WTC11 (cell line): ENCODE measurements around the gene NDUFA3. TPM values are rescaled to one million over a fixed set of nuclear protein-coding genes. Genes with fewer than 3 reads are reported as not detected.

Experiments used
- ATAC-seq: fragments of 200-7000 bp; cut with Tn5 transposase; 2 replicates; pipeline ENCODE4 v1.10.0; 2021; ENCODE audit warnings: mild to moderate bottlenecking, moderate library complexity
- CTCF ChIA-PET: fragments of 300-600 bp; sonication (Branson Sonifier 250); formaldehyde crosslinking; loops from one replicate; lab custom pipeline; 2021; ENCODE audit warnings: antibody characterized with exemption; lab: Charles Lee
- POLR2A ChIA-PET: fragments of 350-600 bp; sonication (Branson Sonifier 250); formaldehyde crosslinking; loops from one replicate; lab custom pipeline; 2021; ENCODE audit warnings: antibody characterized with exemption; lab: Charles Lee
- DNase-seq: peaks from one replicate; pipeline ENCODE4 v3.0.0; 2021; ENCODE audit warnings: low spot score
- H3K27ac Mint-ChIP-seq: 2 replicates; pipeline ENCODE4 v1.8.0; 2021; ENCODE audit warnings: mixed read lengths
- H3K27me3 Mint-ChIP-seq: 2 replicates; pipeline ENCODE4 v1.8.0; 2021; ENCODE audit warnings: low read depth, mild to moderate bottlenecking, moderate library complexity, mixed read lengths
- H3K36me3 Mint-ChIP-seq: 2 replicates; pipeline ENCODE4 v1.8.0; 2021; ENCODE audit warnings: mixed read lengths
- H3K4me1 Mint-ChIP-seq: 2 replicates; pipeline ENCODE4 v1.8.0; 2022; ENCODE audit warnings: mixed read lengths
- H3K4me3 Mint-ChIP-seq: 2 replicates; pipeline ENCODE4 v1.8.0; 2021; ENCODE audit warnings: mild to moderate bottlenecking, moderate library complexity, mixed read lengths
- H3K9me3 Mint-ChIP-seq: 2 replicates; pipeline ENCODE4 v1.8.0; 2021; ENCODE audit warnings: mixed read lengths
- E2F4 ChIP-seq: sonication (generic); formaldehyde crosslinking; IDR thresholded peaks from 2 replicates; pipeline ENCODE4 v1.8.1; 2022; ENCODE audit warnings: low read depth, mild to moderate bottlenecking, moderate library complexity, missing genetic modification reagents, borderline replicate concordance
- ESRRA ChIP-seq: sonication (generic); formaldehyde crosslinking; IDR thresholded peaks from 2 replicates; pipeline ENCODE4 v1.8.1; 2022; ENCODE audit warnings: mild to moderate bottlenecking, missing genetic modification reagents, borderline replicate concordance
- FOXP1 ChIP-seq: sonication (generic); formaldehyde crosslinking; IDR thresholded peaks from 2 replicates; pipeline ENCODE4 v1.8.0; 2022; ENCODE audit warnings: missing genetic modification reagents, mild to moderate bottlenecking, moderate library complexity, borderline replicate concordance
- GABPB1 ChIP-seq: sonication (generic); formaldehyde crosslinking; IDR thresholded peaks from 2 replicates; pipeline ENCODE4 v1.8.1; 2023; ENCODE audit warnings: mild to moderate bottlenecking, missing genetic modification reagents
- GRHL2 ChIP-seq: fragments of 250-450 bp; sonication (Bioruptor Pico); IDR thresholded peaks from 2 replicates; pipeline ENCODE4 v1.8.0; 2022; ENCODE audit warnings: mild to moderate bottlenecking, moderate library complexity; ENCODE audit not compliant: insufficient replicate concordance, severe bottlenecking
- MLX ChIP-seq: sonication (generic); formaldehyde crosslinking; IDR thresholded peaks from 2 replicates; pipeline ENCODE4 v1.8.1; 2023; ENCODE audit warnings: mild to moderate bottlenecking, missing genetic modification reagents, moderate library complexity
- MYBL2 ChIP-seq: sonication (generic); formaldehyde crosslinking; IDR thresholded peaks from 2 replicates; pipeline ENCODE4 v1.8.1; 2023; ENCODE audit warnings: mild to moderate bottlenecking, moderate library complexity, missing genetic modification reagents
- ZMAT4 ChIP-seq: fragments of 250-450 bp; sonication (Bioruptor Pico); IDR thresholded peaks from 2 replicates; pipeline ENCODE4 v1.9.0; 2021; ENCODE audit warnings: mild to moderate bottlenecking
- ZNF121 ChIP-seq: sonication (generic); formaldehyde crosslinking; IDR thresholded peaks from 2 replicates; pipeline ENCODE4 v1.8.0; 2023; ENCODE audit warnings: missing genetic modification reagents
- total RNA-seq: library from RNA; stranded (reverse); gene quantifications from 3 replicates; pipeline ENCODE4 v1.2.3, GENCODE V29; 2021
- TF ChIP-seq, protein P1 (sequence below): sonication (generic); formaldehyde crosslinking; IDR thresholded peaks from 2 replicates; pipeline ENCODE4 v1.8.0; 2023; ENCODE audit warnings: mild to moderate bottlenecking, missing genetic modification reagents
- TF ChIP-seq, protein P2 (sequence below): sonication (generic); formaldehyde crosslinking; IDR thresholded peaks from 2 replicates; pipeline ENCODE4 v1.8.1; 2022; ENCODE audit warnings: mild to moderate bottlenecking, missing genetic modification reagents, moderate library complexity, borderline replicate concordance
- TF ChIP-seq, protein P3 (sequence below): fragments of 250-450 bp; sonication (Bioruptor Pico); IDR thresholded peaks from 2 replicates; pipeline ENCODE4 v1.9.0; 2021; ENCODE audit warnings: moderate library complexity, mild to moderate bottlenecking, inconsistent platforms, borderline replicate concordance
- TF ChIP-seq, protein P4 (sequence below): sonication (generic); formaldehyde crosslinking; IDR thresholded peaks from 2 replicates; pipeline ENCODE4 v1.8.1; 2023; ENCODE audit warnings: mild to moderate bottlenecking, missing genetic modification reagents

Gene NDUFA3
- total RNA-seq, 1 experiment from 2014 or later, result 181 TPM

- no peaks in the 10 kb centered on the region for H3K36me3 Mint-ChIP-seq
- H3K27ac Mint-ChIP-seq, result no peak within 1 kb of the TSS
- POLR2A ChIA-PET, result no interaction called here
- no peak within 1 kb of the TSS for H3K4me3 Mint-ChIP-seq
- DNase-seq (no peak), ATAC-seq (peak; percentile 30; the same call in 1 of the 2 replicates)
- H3K9me3 Mint-ChIP-seq, result no peaks in the 10 kb centered on the region; the same call in 1 of the 2 replicates
- TF ChIP-seq FOXP1 (CRISPR knock-in tag) (no peak), GRHL2 (CRISPR knock-in tag) (no peak), MYBL2 (CRISPR knock-in tag) (no peak), MLX (CRISPR knock-in tag) (no peak)
- TF ChIP-seq, protein P1, sequence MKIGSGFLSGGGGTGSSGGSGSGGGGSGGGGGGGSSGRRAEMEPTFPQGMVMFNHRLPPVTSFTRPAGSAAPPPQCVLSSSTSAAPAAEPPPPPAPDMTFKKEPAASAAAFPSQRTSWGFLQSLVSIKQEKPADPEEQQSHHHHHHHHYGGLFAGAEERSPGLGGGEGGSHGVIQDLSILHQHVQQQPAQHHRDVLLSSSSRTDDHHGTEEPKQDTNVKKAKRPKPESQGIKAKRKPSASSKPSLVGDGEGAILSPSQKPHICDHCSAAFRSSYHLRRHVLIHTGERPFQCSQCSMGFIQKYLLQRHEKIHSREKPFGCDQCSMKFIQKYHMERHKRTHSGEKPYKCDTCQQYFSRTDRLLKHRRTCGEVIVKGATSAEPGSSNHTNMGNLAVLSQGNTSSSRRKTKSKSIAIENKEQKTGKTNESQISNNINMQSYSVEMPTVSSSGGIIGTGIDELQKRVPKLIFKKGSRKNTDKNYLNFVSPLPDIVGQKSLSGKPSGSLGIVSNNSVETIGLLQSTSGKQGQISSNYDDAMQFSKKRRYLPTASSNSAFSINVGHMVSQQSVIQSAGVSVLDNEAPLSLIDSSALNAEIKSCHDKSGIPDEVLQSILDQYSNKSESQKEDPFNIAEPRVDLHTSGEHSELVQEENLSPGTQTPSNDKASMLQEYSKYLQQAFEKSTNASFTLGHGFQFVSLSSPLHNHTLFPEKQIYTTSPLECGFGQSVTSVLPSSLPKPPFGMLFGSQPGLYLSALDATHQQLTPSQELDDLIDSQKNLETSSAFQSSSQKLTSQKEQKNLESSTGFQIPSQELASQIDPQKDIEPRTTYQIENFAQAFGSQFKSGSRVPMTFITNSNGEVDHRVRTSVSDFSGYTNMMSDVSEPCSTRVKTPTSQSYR (CRISPR knock-in tag), result no peak
- TF ChIP-seq, all 79 proteins: peak for 0
- Mint-ChIP-seq H3K4me1 (peaks cover 3% of the 10 kb centered on the region; the same call in 1 of the 2 replicates), H3K27me3 (no peaks in the 10 kb centered on the region; the same call in 1 of the 2 replicates)
- CTCF ChIA-PET, result interaction anchor here (1.0 to 2.0 kb wide), 5 partner anchors 32 to 254 kb away, joined by 3 to 6 read pairs (median 5); no protein-coding TSS in a partner anchor
Observed at GRCh38 chr19:54063350-54064116, 39.1 kb upstream of the NDUFA3 start, which contains the start of gene VSTM1. Gene VSTM1 (minus strand): TSS chr19:54063897. CDS start chr19:54063777, 120 bp downstream.

DNA sequence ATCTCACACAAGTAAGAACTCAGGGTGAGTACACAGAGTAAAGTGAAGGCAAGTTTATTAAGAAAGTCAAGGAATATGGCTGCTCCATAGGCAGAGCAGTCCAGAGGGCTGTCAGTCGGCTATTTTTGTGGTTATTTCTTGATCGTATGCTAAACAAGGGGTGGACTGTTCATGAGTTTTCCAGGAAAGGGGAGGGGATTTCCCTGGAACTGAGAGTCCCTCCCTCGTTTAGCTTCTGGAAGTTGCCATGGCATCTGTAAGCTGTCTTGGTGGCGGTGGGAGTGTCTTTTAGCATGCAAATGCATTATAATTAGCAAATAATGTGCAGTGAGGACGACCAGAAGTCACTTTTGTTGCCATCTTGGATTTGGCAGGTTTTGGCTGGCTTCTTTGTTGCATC is 33.2 kb upstream of the NDUFA3 start:
- ATAC-seq, result no peak
- ChIA-PET POLR2A (interaction anchor here (0.6 kb wide), 1 partner anchor 8 kb away, joined by 7 read pairs; no protein-coding TSS in a partner anchor), CTCF (interaction anchor here (0.5 kb wide), 1 partner anchor 29 kb away, joined by 3 read pairs; no protein-coding TSS in a partner anchor)
- no peak for DNase-seq
- H3K27ac Mint-ChIP-seq, result no peak overlapping the region
- H3K36me3 Mint-ChIP-seq, result 0 out of 2 replicates have a peak, but pooled peaks cover 4% of the 10 kb centered on the region
- peaks cover 12% of the 10 kb centered on the region for H3K9me3 Mint-ChIP-seq
- H3K4me1 Mint-ChIP-seq, result no peaks in the 10 kb centered on the region
- no peak for TF ChIP-seq ZMAT4
- no peak for TF ChIP-seq ZNF121 (CRISPR knock-in tag)
- TF ChIP-seq, protein P2, sequence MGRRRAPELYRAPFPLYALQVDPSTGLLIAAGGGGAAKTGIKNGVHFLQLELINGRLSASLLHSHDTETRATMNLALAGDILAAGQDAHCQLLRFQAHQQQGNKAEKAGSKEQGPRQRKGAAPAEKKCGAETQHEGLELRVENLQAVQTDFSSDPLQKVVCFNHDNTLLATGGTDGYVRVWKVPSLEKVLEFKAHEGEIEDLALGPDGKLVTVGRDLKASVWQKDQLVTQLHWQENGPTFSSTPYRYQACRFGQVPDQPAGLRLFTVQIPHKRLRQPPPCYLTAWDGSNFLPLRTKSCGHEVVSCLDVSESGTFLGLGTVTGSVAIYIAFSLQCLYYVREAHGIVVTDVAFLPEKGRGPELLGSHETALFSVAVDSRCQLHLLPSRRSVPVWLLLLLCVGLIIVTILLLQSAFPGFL (CRISPR knock-in tag), result no peak
- no peak for TF ChIP-seq E2F4
- TF ChIP-seq GABPB1 (CRISPR knock-in tag), result no peak
- TF ChIP-seq, protein P3, sequence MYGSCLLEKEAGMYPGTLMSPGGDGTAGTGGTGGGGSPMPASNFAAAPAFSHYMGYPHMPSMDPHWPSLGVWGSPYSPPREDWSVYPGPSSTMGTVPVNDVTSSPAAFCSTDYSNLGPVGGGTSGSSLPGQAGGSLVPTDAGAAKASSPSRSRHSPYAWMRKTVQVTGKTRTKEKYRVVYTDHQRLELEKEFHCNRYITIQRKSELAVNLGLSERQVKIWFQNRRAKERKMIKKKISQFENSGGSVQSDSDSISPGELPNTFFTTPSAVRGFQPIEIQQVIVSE (CRISPR knock-in tag), result no peak
- TF ChIP-seq, protein P1 (CRISPR knock-in tag), result no peak
- TF ChIP-seq, protein P4, sequence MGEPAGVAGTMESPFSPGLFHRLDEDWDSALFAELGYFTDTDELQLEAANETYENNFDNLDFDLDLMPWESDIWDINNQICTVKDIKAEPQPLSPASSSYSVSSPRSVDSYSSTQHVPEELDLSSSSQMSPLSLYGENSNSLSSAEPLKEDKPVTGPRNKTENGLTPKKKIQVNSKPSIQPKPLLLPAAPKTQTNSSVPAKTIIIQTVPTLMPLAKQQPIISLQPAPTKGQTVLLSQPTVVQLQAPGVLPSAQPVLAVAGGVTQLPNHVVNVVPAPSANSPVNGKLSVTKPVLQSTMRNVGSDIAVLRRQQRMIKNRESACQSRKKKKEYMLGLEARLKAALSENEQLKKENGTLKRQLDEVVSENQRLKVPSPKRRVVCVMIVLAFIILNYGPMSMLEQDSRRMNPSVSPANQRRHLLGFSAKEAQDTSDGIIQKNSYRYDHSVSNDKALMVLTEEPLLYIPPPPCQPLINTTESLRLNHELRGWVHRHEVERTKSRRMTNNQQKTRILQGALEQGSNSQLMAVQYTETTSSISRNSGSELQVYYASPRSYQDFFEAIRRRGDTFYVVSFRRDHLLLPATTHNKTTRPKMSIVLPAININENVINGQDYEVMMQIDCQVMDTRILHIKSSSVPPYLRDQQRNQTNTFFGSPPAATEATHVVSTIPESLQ (CRISPR knock-in tag), result no peak
- no peak for TF ChIP-seq ESRRA (CRISPR knock-in tag)
- H3K4me3 Mint-ChIP-seq, result no peak overlapping the region
- peaks cover 2% of the 10 kb centered on the region; the same call in 1 of the 2 replicates for H3K27me3 Mint-ChIP-seq
